Right ventricle myocardium inferior (tissue), 1 donor: Measurements from ENCODE around the gene PADI2. TPM values are rescaled to one million over a fixed set of nuclear protein-coding genes. Genes with fewer than 3 reads are reported as not detected.

ENCODE experiments used
- ATAC-seq: fragments of 200-7000 bp; cut with Tn5 transposase; one replicate; pipeline ENCODE4 v1.9.1; 2020; ENCODE audit warnings: mild to moderate bottlenecking, moderate library complexity
- DNase-seq: peaks from one replicate; pipeline ENCODE4 v3.0.0; 2021; ENCODE audit errors: missing footprints
- intact Hi-C: fragments of 100-400 bp; cut with DNase I; formaldehyde crosslinking; loops from one replicate; pipeline ENCODE4 v1.11.0; 2022
- total RNA-seq: library from RNA; stranded (reverse); fragmentation: NEBNext Ultra II Directional; extraction: Animal tissue kit (Norgen Biotek cat#: 25700); gene quantifications from one replicate; pipeline ENCODE4 v1.2.1, GENCODE V29; 2021
- donor health status: DM: no; HTN: yes; CAD: no; lungs with severe emphysema.

The PADI2 gene
- total RNA-seq, 1 donor from 2014 or later, result 0.87 TPM

DNA sequence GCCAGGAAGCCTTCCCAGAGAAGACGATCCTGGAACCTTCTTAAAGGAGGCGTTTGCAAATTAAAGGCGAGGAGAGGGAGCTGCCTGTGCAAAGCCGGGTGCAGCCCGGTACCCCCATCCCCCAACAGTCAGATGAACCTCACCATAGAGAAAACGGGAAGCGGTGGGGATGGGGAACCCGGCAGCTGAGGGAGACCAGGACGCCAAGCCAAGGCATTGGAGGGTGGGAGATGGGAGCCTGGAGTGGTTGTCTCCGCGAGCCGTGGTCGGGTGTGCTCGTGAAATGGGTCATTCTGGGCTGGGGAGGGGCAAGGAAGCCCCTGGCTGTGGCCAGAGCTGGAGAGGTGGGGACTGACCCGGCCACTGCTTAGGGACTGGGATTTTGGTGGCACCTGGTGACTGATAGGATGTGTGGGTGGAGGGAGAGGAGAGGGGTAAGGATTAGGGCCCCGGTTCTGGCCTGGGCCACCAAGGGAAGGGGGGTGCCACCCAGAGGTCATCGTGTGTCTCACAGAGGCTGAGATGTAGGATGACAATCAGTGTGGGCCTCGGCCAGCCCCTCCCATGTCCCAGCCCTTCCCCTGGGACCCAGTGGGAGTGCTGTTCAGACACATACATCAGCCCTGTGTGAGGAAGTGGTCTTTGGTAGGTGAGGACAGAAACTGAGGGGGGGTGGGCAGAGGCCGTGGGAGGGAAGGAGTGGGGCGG is 676 bp upstream of the PADI2 start:
- no peak for ATAC-seq
- no peak for DNase-seq
- intact Hi-C loops, result loop anchor here (10.0 kb wide), 1 partner anchor 285 kb away; no protein-coding TSS in a partner anchor

- intact Hi-C loops, result no loop called here
- no peak for DNase-seq
- ATAC-seq, result no peak
These were observed 560 bp downstream of the PADI2 start for GRCh38 chr1:17118706-17119075.

DNA sequence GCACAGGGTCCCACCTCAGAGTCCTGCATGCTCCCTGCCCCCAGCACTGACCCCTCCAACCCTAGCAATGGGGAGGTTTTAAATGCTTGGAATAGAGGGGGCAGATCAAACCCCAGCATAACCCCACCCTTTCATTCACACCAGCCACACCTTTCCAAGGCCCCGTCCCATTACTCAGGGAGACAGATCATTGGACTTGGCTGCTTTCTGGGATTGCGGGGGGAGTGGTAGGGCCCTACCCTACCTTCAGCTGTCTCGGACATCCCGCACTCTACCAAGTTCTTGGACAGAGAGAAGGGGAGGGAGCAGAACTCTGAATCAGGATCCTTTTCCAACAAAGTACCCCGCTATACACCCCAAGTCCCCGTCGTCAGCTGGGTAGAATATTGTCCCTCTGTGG is 983 bp downstream of the PADI2 start:
- intact Hi-C loops, result no loop called here
- DNase-seq, result no peak
- ATAC-seq, result no peak

DNA sequence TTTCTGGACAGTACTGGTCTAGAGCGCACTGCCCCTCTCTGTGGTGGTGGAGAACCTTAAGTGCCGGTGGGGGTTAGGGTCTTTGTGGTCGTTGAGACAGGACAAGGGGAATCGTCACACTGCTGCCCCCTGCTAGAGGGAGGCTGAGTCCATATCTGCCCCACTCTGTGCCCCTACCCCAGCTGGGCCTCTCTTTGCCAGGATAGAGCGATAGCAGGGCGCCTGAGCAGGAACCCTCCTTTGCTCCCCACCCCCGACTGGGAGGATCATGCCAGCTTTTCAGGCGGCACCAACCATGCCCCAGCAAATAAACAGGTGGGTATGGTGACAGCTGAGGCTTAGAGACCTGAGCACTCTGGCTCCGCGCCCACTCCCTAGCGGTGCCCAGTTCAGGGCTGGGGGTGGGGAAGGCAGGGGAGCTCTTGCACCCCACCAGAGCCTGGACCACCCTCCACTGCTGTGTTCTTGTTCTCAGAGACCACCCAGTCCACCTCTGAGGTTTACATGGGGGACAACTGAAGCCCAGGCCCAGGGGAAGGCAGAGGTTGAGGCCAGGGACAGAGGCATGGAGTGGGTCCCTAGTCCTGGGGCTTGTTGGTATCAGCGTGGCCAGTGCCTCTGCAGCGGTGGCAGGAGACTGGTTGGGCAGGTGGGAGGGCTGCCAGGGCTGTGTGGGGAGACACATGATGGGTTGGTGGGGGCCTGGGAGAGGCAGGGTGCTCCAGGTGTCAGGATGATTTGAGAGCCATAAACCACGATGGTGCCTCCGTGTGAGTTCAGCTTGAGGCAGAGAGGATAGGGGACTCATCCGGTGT is 1.6 kb downstream of the PADI2 start:
- ATAC-seq (no peak), DNase-seq (no peak)
- intact Hi-C loops, result no loop called here

GRCh38 chr1:17116643-17117042 is 2.6 kb downstream of the PADI2 start:
- no peak for DNase-seq
- no peak for ATAC-seq
- intact Hi-C loops, result no loop called here

- peak; percentile 65 for ATAC-seq
- DNase-seq, result no peak
- intact Hi-C loops, result no loop called here
These were observed 5.3 kb downstream of the PADI2 start for GRCh38 chr1:17113963-17114362.

DNA sequence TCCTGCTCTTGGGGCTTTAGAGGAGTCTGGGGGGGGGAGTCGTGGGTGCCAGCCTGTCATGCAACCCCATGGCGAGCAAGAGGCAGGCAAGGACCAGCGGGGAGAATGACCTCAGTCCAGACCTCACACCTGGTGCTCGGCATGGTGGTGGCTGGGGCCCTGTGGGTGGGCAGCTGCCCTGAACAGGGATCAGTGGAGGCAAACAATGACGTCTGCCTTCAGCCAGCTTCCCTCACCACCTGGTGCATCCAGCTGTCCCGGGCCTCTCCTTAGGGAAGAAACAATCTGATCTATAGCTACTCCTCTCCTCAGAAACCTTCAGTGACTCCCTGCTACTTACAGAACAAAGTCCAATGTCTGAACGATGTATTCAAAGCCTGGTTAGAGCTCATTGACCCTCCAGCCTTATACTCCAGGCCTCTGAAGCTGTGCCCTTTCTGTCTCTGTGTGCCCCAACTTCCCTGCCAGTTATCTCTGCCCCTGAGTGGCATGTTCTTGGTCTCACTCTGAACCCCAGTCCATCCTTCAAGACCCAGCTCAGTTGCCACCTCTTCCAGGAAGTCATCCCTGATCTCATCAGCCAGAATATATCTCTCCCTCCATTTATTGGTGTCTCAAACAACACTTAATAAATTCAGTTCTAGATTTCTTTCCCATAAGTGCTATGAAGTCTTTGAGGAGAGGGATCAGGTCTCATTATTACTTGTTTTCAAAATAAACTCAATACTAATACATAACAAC is 6.6 kb downstream of the PADI2 start:
- ATAC-seq (no peak), DNase-seq (no peak)
- intact Hi-C loops, result no loop called here

DNA sequence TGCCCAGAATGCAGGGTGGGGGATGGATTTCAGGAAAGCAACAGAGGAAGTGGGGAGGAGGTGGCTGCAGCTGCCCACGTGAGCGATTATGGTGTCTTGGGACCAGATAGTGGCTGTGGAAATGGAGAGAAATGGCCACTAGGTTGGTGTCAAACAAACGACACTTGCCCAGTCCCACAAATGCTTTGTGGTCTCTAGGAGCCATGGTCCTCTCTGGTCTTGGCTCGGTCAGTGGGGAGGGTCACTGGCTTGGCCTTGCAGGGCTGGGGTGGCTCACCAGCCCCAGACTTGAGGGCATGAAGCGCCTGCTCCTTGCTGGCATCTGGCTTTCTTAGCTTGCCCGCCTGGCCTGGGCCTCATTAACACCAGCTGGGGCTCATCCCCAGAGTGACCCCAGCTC is 7.2 kb downstream of the PADI2 start:
- no peak for ATAC-seq
- intact Hi-C loops, result no loop called here
- no peak for DNase-seq

DNA sequence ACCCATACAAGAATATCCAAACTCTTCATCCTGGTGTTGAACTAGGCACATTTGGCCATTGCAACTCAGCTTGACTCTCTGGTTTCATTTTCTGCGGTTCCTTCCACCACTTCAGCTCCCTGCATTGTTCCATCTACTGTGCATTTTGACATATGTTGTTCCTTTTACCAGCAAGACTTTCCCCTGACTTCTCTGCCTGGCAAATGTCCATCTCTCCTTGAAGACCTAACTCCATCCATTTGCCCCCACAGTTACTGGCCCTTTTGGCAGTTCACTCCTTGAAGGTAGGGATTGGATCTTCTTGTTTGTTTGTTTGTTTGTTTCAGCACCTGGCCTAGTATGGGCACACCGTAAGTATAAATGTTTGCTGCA is 8.7 kb downstream of the PADI2 start:
- intact Hi-C loops, result no loop called here
- ATAC-seq, result no peak
- no peak for DNase-seq

DNA sequence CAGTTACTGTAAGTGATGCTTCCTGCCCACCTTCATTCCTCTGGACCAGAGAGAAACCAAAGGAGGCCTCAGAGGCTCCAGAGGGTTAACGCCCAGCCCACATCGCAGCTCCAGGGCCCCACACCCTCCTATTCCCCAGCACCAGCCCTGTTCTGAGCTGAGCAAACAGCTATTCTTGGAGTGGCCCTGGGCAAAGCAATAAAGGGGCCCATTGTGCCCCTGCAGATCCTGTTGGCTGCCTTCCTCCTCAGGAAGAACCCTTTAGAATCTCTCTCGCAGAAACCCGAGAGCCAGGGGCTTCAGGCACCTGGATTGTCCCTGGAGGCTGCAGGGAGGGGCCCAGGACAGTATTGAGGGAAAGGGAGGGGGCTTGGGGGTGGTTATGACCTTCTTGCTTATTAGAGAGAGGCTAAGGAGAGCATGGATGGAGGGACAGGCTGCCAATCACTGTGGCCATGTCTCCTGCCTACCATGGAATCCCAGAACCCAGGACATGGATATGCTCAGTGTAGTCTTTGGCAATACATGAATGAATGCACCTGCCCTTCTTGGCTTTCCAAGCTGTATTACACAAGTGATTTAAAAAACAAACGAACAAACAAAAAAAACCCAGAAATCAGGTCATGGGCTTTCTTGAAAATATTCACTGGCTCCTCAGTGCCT is 9.2 kb downstream of the PADI2 start:
- no peak for ATAC-seq

GRCh38 chr1:17108786-17109185 is 10.5 kb downstream of the PADI2 start:
- ATAC-seq (no peak), DNase-seq (no peak)
- intact Hi-C loops, result no loop called here

More for the DNA sequence above, 9.2 kb downstream of the PADI2 start:
- no peak for DNase-seq
- intact Hi-C loops, result no loop called here

- ATAC-seq (no peak), DNase-seq (no peak)
- intact Hi-C loops, result no loop called here
These were observed 10.9 kb downstream of the PADI2 start for GRCh38 chr1:17108360-17108759.

DNA sequence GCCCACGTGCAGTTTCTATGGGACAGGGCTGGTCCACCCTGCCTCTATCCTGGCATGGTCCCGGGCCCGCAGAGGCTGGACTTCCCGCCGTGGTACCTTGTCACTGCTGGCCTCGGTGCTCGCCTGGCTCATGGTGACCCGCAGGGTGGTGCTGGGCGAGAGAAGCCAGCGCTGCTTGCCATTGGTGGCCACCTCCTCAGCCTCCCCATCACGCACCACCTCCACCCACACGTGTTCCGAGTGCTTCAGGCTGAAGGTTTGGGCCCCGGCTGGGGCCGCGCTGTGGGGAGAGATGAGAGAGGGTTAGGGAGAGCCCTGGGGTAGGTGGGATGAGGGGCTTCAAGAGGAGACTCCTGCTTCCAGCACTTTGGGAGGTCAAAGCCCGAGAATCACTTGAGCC is 14.5 kb downstream of the PADI2 start:
- intact Hi-C loops, result no loop called here
- no peak for ATAC-seq
- DNase-seq, result no peak

DNA sequence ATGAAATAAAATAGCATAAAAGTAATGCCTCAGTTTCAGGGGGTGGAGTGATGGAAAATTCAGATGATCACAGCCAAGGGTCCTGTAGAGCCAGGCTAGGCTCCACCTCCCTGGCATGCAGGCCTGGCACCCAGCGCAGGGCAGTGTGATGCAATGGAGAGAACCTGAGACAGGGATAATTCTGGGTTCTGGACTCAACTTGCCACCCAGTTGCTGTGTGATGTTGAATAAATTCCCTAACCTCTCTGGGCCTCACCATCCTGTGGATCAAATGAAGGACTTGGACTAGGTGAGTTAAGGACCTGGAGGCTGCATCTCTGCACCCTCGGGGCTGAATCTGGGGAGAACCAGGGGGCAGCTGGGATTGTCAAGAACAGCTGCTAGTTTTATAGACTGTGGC is 17.0 kb downstream of the PADI2 start:
- DNase-seq, result no peak

GRCh38 chr1:17101261-17101660 is 18.0 kb downstream of the PADI2 start:
- intact Hi-C loops, result no loop called here
- no peak for ATAC-seq
- no peak for DNase-seq

More for the DNA sequence above, 17.0 kb downstream of the PADI2 start:
- ATAC-seq, result no peak
- intact Hi-C loops, result no loop called here

- ATAC-seq (no peak), DNase-seq (no peak)
- intact Hi-C loops, result no loop called here
These were observed 19.5 kb downstream of the PADI2 start for GRCh38 chr1:17099616-17100340.

DNA sequence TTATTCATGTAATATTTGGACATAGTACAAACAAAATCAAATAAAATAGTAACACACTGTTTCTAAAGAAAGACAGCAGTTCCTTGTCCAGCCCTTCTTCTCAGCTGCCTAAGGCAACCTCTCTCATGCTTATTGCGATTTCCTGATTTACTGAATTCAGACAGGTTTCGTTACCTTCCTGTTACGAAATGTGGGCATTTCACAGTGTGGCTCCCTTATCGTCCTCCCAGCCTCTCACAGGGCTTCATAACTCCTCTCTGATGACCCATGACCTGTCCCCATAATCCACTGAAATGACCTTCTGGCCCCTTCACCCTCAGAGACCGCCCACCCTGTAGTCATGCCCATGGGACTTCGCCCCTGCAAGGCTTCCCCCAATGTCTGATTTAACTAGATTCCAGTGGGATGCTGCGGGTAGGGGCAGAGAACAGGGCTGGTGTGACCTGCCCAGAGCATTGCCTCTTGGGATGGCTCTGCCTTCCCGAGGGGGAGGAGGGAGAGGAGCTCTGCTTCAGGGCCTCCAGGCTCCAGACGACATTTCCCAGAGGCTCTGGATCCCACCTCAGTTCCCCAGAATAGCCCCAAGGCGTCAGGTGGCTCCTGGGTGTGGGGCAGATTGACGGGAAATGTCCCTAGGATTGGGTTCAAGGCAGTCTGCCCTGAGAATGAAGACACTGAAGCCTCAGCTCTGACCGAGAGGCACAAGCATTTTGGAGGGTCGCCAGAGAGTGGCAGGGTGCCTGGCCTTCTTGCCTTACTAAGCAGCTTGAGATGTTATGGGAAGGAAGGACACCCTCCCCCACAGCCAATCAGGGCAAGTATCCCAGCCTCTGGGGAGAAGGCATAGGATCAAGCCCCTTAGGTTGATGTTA is 20.6 kb downstream of the PADI2 start:
- intact Hi-C loops, result no loop called here

GRCh38 chr1:17097787-17098186 is 21.5 kb downstream of the PADI2 start:
- no peak for DNase-seq
- intact Hi-C loops, result no loop called here
- no peak for ATAC-seq

More for the DNA sequence above, 20.6 kb downstream of the PADI2 start:
- DNase-seq, result no peak
- ATAC-seq, result no peak
